ENCODE measurements around the gene EYS. TPM values are rescaled to one million over a fixed set of nuclear protein-coding genes. Genes with fewer than 3 reads are reported as not detected.

Gene EYS
- total RNA-seq, 6 experiments from 2014 or later, result 0.18 TPM; not detected in 5

- no peak for DNase-seq
- Mint-ChIP-seq H3K36me3 (ENCODE audit: low read depth) (no peaks in the 10 kb centered on the region), H3K27me3 (ENCODE audit: insufficient read depth) (no peaks in the 10 kb centered on the region)
Measured at GRCh38 chr6:64665137-64665536, 1041.9 kb downstream of the EYS start.

DNA sequence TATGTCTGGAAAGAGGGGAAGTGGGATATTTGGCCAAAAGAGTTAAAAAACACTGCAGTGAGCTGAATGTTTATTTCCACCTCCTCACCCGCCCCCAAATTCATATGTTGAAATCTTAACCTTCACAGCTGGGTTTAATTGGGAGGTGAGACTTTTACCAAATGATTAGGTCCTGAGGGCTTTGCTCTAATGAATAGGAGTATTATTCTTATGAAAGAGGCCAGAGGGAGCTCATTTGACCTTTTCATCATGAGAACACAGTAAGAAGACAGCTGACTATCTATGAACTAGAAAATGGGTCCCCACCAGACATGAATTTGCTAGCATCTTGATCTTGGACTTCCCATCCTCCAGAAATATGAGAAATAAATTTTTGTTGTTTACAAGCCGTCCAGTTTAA is 1042.5 kb downstream of the EYS start:
- no peak overlapping the region for H3K27ac Mint-ChIP-seq
- TF ChIP-seq CTCF (IDR thresholded peaks at IDR 0.05), result no peak
- no peak overlapping the region for H3K4me3 Mint-ChIP-seq
- no peak for DNase-seq
- H3K36me3 Mint-ChIP-seq (ENCODE audit: low read depth), result no peaks in the 10 kb centered on the region
- H3K4me1 Mint-ChIP-seq (ENCODE audit: low read depth), result no peaks in the 10 kb centered on the region
- no peaks in the 10 kb centered on the region for H3K27me3 Mint-ChIP-seq (ENCODE audit: insufficient read depth)
- peaks cover 22% of the 10 kb centered on the region for H3K9me3 Mint-ChIP-seq

More at GRCh38 chr6:64665137-64665536, 1041.9 kb downstream of the EYS start:
- Mint-ChIP-seq H3K4me1 (ENCODE audit: low read depth) (no peaks in the 10 kb centered on the region), H3K9me3 (peaks cover 26% of the 10 kb centered on the region), H3K27ac (no peak overlapping the region), H3K4me3 (no peak overlapping the region)
- TF ChIP-seq CTCF (IDR thresholded peaks at IDR 0.05), result no peak

DNA sequence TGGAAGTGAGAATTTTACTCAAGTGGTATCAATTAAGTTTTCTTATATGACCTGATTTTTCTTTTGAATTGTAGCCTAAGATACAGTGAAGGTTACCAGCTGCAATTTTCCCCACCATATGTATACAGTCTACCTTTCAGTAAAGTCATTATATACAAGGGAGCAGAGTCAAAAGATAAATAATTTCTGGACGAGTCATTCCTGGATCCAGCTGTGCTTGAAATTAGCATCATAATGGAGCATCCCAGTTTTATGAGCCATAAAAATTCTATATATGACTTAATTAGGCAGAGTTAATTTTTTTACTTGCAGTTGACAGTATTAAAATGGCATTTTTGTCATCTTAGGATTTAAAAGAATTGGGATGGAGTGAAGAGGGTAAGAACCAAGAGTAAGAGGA is 1063.0 kb downstream of the EYS start:
- Mint-ChIP-seq H3K27ac (no peak overlapping the region), H3K4me3 (no peak overlapping the region), H3K4me1 (ENCODE audit: low read depth) (no peaks in the 10 kb centered on the region), H3K9me3 (peaks cover 17% of the 10 kb centered on the region), H3K36me3 (ENCODE audit: low read depth) (no peaks in the 10 kb centered on the region), H3K27me3 (ENCODE audit: insufficient read depth) (no peaks in the 10 kb centered on the region)
- TF ChIP-seq CTCF (IDR thresholded peaks at IDR 0.05), result no peak
- no peak for DNase-seq

- DNase-seq, result no peak
- Mint-ChIP-seq H3K4me3 (no peak overlapping the region), H3K27me3 (ENCODE audit: insufficient read depth) (no peaks in the 10 kb centered on the region; the same call in 1 of the 2 replicates), H3K4me1 (ENCODE audit: low read depth) (no peaks in the 10 kb centered on the region), H3K9me3 (peaks cover 2% of the 10 kb centered on the region; the same call in 1 of the 2 replicates), H3K36me3 (ENCODE audit: low read depth) (no peaks in the 10 kb centered on the region), H3K27ac (no peak overlapping the region)
- no peak for TF ChIP-seq CTCF (IDR thresholded peaks at IDR 0.05)
Measured at GRCh38 chr6:64630901-64631300, 1076.1 kb downstream of the EYS start.

DNA sequence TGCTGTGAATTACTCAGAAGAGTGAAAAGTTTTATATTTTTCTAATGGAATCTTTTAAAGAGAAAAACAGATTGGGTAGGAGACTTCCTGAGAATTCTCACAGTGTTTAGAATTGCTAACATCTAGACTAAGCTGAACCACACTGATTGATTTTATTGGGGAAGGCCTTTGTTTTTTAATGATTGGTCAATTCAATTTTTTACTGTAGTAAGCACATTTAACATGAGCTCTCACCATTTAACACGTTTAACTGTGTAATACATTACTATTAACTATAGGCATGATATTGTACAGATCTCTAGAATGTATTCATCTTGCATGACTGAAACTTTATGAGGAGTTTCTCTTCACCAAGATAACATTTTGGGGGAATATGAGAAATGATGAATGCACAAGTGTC is 1084.1 kb downstream of the EYS start:
- no peak for DNase-seq
- no peaks in the 10 kb centered on the region for H3K36me3 Mint-ChIP-seq (ENCODE audit: low read depth)
- H3K27me3 Mint-ChIP-seq (ENCODE audit: insufficient read depth), result peaks cover 1% of the 10 kb centered on the region
- no peaks in the 10 kb centered on the region for H3K4me1 Mint-ChIP-seq (ENCODE audit: low read depth)
- no peak overlapping the region for H3K27ac Mint-ChIP-seq
- peaks cover 30% of the 10 kb centered on the region for H3K9me3 Mint-ChIP-seq
- no peak for TF ChIP-seq CTCF (IDR thresholded peaks at IDR 0.05)
- no peak overlapping the region for H3K4me3 Mint-ChIP-seq

GRCh38 chr6:64602993-64603392 is 1104.0 kb downstream of the EYS start:
- H3K36me3 Mint-ChIP-seq (ENCODE audit: low read depth), result no peaks in the 10 kb centered on the region
- peaks cover 13% of the 10 kb centered on the region for H3K9me3 Mint-ChIP-seq
- no peaks in the 10 kb centered on the region for H3K4me1 Mint-ChIP-seq (ENCODE audit: low read depth)
- no peak overlapping the region for H3K27ac Mint-ChIP-seq
- H3K4me3 Mint-ChIP-seq, result no peak overlapping the region
- DNase-seq, result no peak
- no peaks in the 10 kb centered on the region; the same call in 1 of the 2 replicates for H3K27me3 Mint-ChIP-seq (ENCODE audit: insufficient read depth)
- no peak for TF ChIP-seq CTCF (IDR thresholded peaks at IDR 0.05)

All from HFFc6 (cell line).